H1 (cell line): ENCODE measurements around the gene ABCF2. TPM values are rescaled to one million over a fixed set of nuclear protein-coding genes. Genes with fewer than 3 reads are reported as not detected.
A peak's percentile ranks its signal among the peaks of the same experiment; 100 is the strongest.

Experiments
- CTCF ChIA-PET: fragments of 300-600 bp; sonication (Branson Sonifier 250); formaldehyde crosslinking; loops from one replicate; lab custom pipeline; 2021; ENCODE audit not compliant: partially characterized antibody; lab: Charles Lee
- POLR2A ChIA-PET: fragments of 300-600 bp; sonication (Branson Sonifier 250); formaldehyde crosslinking; loops from one replicate; lab custom pipeline; 2021; ENCODE audit warnings: inconsistent platforms; ENCODE audit not compliant: partially characterized antibody; lab: Charles Lee
- DNase-seq, 2 experiments: peaks; one replicate each; pipeline versions ENCODE4 v3.0.0 to v3.0.0-alpha.2; 2010 to 2022; ENCODE audit warnings: low spot score in 2 of 2, low read depth in 1 of 2, mixed read lengths in 1 of 2
- FAIRE-seq: peaks from 2 replicates; lab custom pipeline; 2011; peaks lifted over from hg19 to GRCh38; lab: Jason Lieb, UNC
- H2AFZ ChIP-seq: 2 replicates; pipeline ENCODE4 v1.8.1; 2012; ENCODE audit warnings: low read length, inconsistent platforms
- H2AK5ac ChIP-seq: 2 replicates; pipeline ENCODE4 v1.6.1; 2013; ENCODE audit warnings: low read depth, low read length
- H2BK120ac ChIP-seq: replicated peaks from 2 replicates; pipeline ENCODE3; 2013; ENCODE audit warnings: low read depth, low read length, inconsistent platforms
- H2BK12ac ChIP-seq: 2 replicates; pipeline ENCODE4 v1.6.1; 2013; ENCODE audit warnings: low read depth, low read length
- H2BK15ac ChIP-seq: 2 replicates; pipeline ENCODE4 v1.6.1; 2013; ENCODE audit warnings: low read length
- H2BK20ac ChIP-seq: 2 replicates; pipeline ENCODE4 v1.6.1; 2013; ENCODE audit warnings: low read length
- H2BK5ac ChIP-seq: 2 replicates; pipeline ENCODE4 v1.6.1; 2013; ENCODE audit warnings: low read depth, low read length
- H3K14ac ChIP-seq: 2 replicates; pipeline ENCODE4 v1.6.1; 2013; ENCODE audit warnings: inconsistent platforms; ENCODE audit not compliant: insufficient read length
- H3K18ac ChIP-seq: 2 replicates; pipeline ENCODE4 v1.6.1; 2013; ENCODE audit warnings: low read length; ENCODE audit errors: extremely low read depth
- H3K23ac ChIP-seq: 2 replicates; pipeline ENCODE4 v1.6.1; 2013; ENCODE audit warnings: inconsistent platforms; ENCODE audit not compliant: insufficient read length
- H3K23me2 ChIP-seq: 2 replicates; pipeline ENCODE4 v1.6.1; 2013; ENCODE audit warnings: low read depth, low read length
- H3K27ac ChIP-seq: 2 replicates; pipeline ENCODE4 v1.6.1; 2011; ENCODE audit warnings: low read depth, low read length, inconsistent platforms
- H3K27me3 ChIP-seq, 4 experiments: replicated peaks in 1 of 4; 1 replicate in 1 of 4; 2 replicates in 3 of 4; pipeline versions ENCODE4 v1.6.1 to v1.8.1; 2011 to 2013; ENCODE audit warnings: low read length in 3 of 4, mild to moderate bottlenecking in 3 of 4, inconsistent platforms in 2 of 4, mixed read lengths in 2 of 4, moderate library complexity in 1 of 4; ENCODE audit not compliant: control insufficient read depth in 3 of 4, insufficient read depth in 3 of 4; ENCODE audit errors: extremely low read depth in 1 of 4
- H3K36me3 ChIP-seq, 4 experiments: 2 replicates each; pipeline versions ENCODE4 v1.6.1 to v1.8.1; 2011 to 2013; ENCODE audit warnings: mild to moderate bottlenecking in 4 of 4, low read length in 3 of 4, moderate library complexity in 2 of 4, control low read depth in 1 of 4, inconsistent platforms in 1 of 4; ENCODE audit not compliant: insufficient read depth in 4 of 4, control insufficient read depth in 2 of 4
- H3K4ac ChIP-seq: replicated peaks from 2 replicates; pipeline ENCODE3; 2013; ENCODE audit warnings: low read length, low read depth, mixed read lengths, inconsistent platforms; ENCODE audit not compliant: insufficient read length
- H3K4me1 ChIP-seq, 4 experiments: replicated peaks in 1 of 4; 1 replicate in 1 of 4; 2 replicates in 3 of 4; pipeline versions ENCODE4 v1.6.1 to v1.8.1; 2011 to 2013; ENCODE audit warnings: low read length in 3 of 4, inconsistent platforms in 2 of 4, mixed read lengths in 1 of 4; ENCODE audit not compliant: insufficient read depth in 4 of 4, control insufficient read depth in 3 of 4
- H3K4me2 ChIP-seq, 2 experiments: 2 replicates each; pipeline versions ENCODE4 v1.6.1 to v1.8.1; 2011 to 2013; ENCODE audit warnings: low read depth in 2 of 2, low read length in 2 of 2, control low read depth in 1 of 2, inconsistent platforms in 1 of 2, mild to moderate bottlenecking in 1 of 2; ENCODE audit not compliant: insufficient read depth in 1 of 2
- H3K4me3 ChIP-seq, 4 experiments: fragments of 200-600, 300-600 bp in 1 of 4; sonication (generic), shearing (Covaris generic), sonication (Bioruptor Twin) in 1 of 4; 2 replicates each; pipeline versions ENCODE4 v1.5.1 to v1.8.1; 2011 to 2016; ENCODE audit warnings: low read length in 4 of 4, low read depth in 3 of 4, control low read depth in 2 of 4, inconsistent platforms in 2 of 4, mild to moderate bottlenecking in 2 of 4, mixed read lengths in 1 of 4, moderate library complexity in 1 of 4; ENCODE audit not compliant: insufficient read depth in 2 of 4; ENCODE audit errors: extremely low read depth in 1 of 4
- H3K56ac ChIP-seq: replicated peaks from 2 replicates; pipeline ENCODE3; 2013; ENCODE audit warnings: low read depth, mild to moderate bottlenecking, mixed read lengths, low read length, inconsistent platforms; ENCODE audit not compliant: insufficient read length
- H3K79me1 ChIP-seq: 2 replicates; pipeline ENCODE4 v1.6.1; 2013; ENCODE audit warnings: low read depth, low read length, control low read depth
- H3K79me2 ChIP-seq, 2 experiments: 2 replicates each; pipeline versions ENCODE4 v1.6.1 to v1.8.1; 2012 to 2013; ENCODE audit warnings: low read length in 2 of 2, mild to moderate bottlenecking in 2 of 2, inconsistent platforms in 1 of 2; ENCODE audit not compliant: insufficient read depth in 2 of 2, control insufficient read depth in 1 of 2
- H3K9ac ChIP-seq, 4 experiments: replicated peaks in 1 of 4; 1 replicate in 1 of 4; 2 replicates in 3 of 4; pipeline versions ENCODE4 v1.6.1 to v1.8.1; 2011 to 2013; ENCODE audit warnings: low read depth in 3 of 4, low read length in 3 of 4, control low read depth in 2 of 4, mild to moderate bottlenecking in 2 of 4, moderate library complexity in 2 of 4, inconsistent platforms in 1 of 4; ENCODE audit errors: extremely low read depth in 1 of 4
- H3K9me3 ChIP-seq, 2 experiments: 2 replicates each; pipeline versions ENCODE4 v1.6.1 to v1.8.1; 2012 to 2013; ENCODE audit warnings: mild to moderate bottlenecking in 2 of 2, moderate library complexity in 2 of 2, control low read depth in 1 of 2, inconsistent platforms in 1 of 2, low read depth in 1 of 2, low read length in 1 of 2, mixed read lengths in 1 of 2; ENCODE audit not compliant: insufficient read depth in 2 of 2
- H4K20me1 ChIP-seq, 2 experiments: replicated peaks in 1 of 2; 2 replicates each; pipeline versions ENCODE3 to v1.8.1; 2011 to 2013; ENCODE audit warnings: inconsistent platforms in 2 of 2, low read length in 2 of 2, mild to moderate bottlenecking in 1 of 2; ENCODE audit not compliant: insufficient read depth in 2 of 2, control insufficient read depth in 1 of 2
- H4K5ac ChIP-seq: 2 replicates; pipeline ENCODE4 v1.6.1; 2013; ENCODE audit warnings: low read length, low read depth, mixed read lengths, inconsistent platforms; ENCODE audit not compliant: insufficient read length
- H4K8ac ChIP-seq: 2 replicates; pipeline ENCODE4 v1.8.0; 2013; ENCODE audit warnings: mild to moderate bottlenecking, moderate library complexity, low read length, inconsistent platforms; ENCODE audit not compliant: insufficient read depth; ENCODE audit errors: extremely low read depth
- H4K91ac ChIP-seq: replicated peaks from 2 replicates; pipeline ENCODE3; 2013; ENCODE audit warnings: low read length, mixed read lengths, inconsistent platforms; ENCODE audit not compliant: insufficient read length
- TEAD4 ChIP-seq: IDR thresholded peaks from 2 replicates; pipeline ENCODE4 v1.6.1; 2012; ENCODE audit warnings: low read depth, low read length, inconsistent platforms, mixed read lengths
- WGBS, 2 experiments: shearing (Covaris generic) in 1 of 2; methylation state at CpG; one replicate each; pipeline versions ENCODE4 v1.1.6 to v1.1.7; 2013 to 2015; ENCODE audit warnings: low lambda C conversion rate in 2 of 2, mixed read lengths in 2 of 2, inconsistent platforms in 1 of 2, low coverage in 1 of 2, missing lambda C conversion rate in 1 of 2; ENCODE audit not compliant: insufficient replicate concordance in 2 of 2, insufficient coverage in 1 of 2, insufficient read length in 1 of 2; ENCODE audit errors: extremely low coverage in 1 of 2, missing lambda C conversion rate in 1 of 2; 5-methylcytosine and 5-hydroxymethylcytosine counted together
- polyA plus RNA-seq, 7 experiments: library from polyadenylated mRNA; depleted of rRNA in 3 of 7; stranded (reverse) in 5 of 7; unstranded in 2 of 7; fragments of >200 nt in 5 of 7; fragments of 200-250 nt in 2 of 7; gene quantifications; 1 replicate in 5 of 7; 2 replicates in 1 of 7; 4 replicates in 1 of 7; pipeline versions ENCODE4 v1.2.1 to v1.2.3, GENCODE V29; 2011 to 2013; ENCODE audit warnings: missing spikeins in 2 of 7, mixed read lengths in 2 of 7
- total RNA-seq: library from RNA; stranded (reverse); fragmentation: NEBNext Ultra II Directional; extraction: Animal tissue kit (Norgen Biotek cat#: 25700); gene quantifications from 2 replicates; pipeline ENCODE4 v1.2.1, GENCODE V29; 2021
- TF ChIP-seq, protein P1 (sequence below): IDR thresholded peaks from 2 replicates; pipeline ENCODE4 v1.6.1; 2012; ENCODE audit warnings: inconsistent platforms

Gene ABCF2
- total and polyA plus RNA-seq, 2 of the 8 experiments (the other 6 are each of a cell fraction or from before 2014, with no cell fraction given): 28.0 to 55.0 TPM

DNA sequence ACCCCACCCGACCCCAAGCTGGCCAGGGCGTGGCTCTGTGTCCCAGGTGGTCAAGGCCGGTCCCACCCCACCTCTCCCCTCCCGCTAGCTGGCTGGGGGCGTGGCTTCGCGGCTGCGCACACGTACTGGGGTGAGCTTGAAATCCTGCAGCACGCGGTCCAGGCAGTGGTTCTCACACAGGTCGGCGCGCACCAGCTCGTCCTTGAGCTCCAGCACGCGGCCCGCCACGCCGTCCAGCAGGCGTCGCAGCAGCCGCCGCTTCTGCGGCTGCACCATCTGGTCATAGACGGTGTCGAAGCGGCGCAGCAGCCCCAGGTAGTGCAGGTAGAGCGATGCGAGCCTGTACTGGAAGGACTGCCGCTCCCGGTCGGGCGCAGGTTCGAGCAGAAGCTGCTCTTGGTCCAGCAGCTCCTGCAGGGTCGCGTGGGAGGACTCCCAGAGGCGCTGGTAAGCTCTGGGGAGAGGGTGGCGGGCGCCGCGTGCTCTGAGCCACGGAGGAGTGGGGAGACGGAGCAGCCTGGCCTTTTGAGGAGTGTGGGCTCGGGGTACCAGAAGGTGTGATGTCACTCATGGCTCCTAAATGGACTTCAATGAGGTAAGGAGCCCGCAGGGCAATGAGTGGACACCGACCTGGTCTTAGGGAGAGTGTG lies 22.5 kb downstream of the ABCF2 start:
- Histone ChIP-seq H4K8ac (no peak overlapping the region), H3K79me1 (no peaks in the 10 kb centered on the region), H4K91ac (no peak overlapping the region), H3K27ac (no peak overlapping the region), H3K9ac (no peak overlapping the region), H3K9me3 (no peaks in the 10 kb centered on the region), H2BK15ac (no peak overlapping the region), H3K4ac (no peak overlapping the region), H2AK5ac (no peak overlapping the region), H3K23ac (no peak overlapping the region), H3K56ac (no peak overlapping the region), H3K4me1 (peaks cover 0 to 5% (median 1%) of the 10 kb centered on the region in 4 experiments; a peak in 3 of 7 replicates), H3K18ac (no peak overlapping the region), H4K5ac (no peak overlapping the region), H2BK120ac (no peak overlapping the region), H3K27me3 (peaks cover 0 to 3% (median 0%) of the 10 kb centered on the region in 4 experiments; a peak in 2 of 7 replicates), H3K36me3 (no peaks in the 10 kb centered on the region)
- CTCF ChIA-PET: interaction anchor here (0.9 to 1.4 kb wide), 5 partner anchors 9 to 112 kb away, joined by 3 to 4 read pairs (median 3); no protein-coding TSS in a partner anchor
- WGBS, 2 experiments: 90% methylated on average over 44 of the region's 48 CpGs; no CpG with 5 or more reads in 1 of the 2 experiments
- no peak for FAIRE-seq
- no peak for DNase-seq
- TF ChIP-seq TEAD4: no peak
- TF ChIP-seq, protein P1, sequence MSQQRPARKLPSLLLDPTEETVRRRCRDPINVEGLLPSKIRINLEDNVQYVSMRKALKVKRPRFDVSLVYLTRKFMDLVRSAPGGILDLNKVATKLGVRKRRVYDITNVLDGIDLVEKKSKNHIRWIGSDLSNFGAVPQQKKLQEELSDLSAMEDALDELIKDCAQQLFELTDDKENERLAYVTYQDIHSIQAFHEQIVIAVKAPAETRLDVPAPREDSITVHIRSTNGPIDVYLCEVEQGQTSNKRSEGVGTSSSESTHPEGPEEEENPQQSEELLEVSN: peak; percentile 46; the same call in 1 of the 2 replicates
- TF ChIP-seq, all 59 proteins: peak for 1
- Histone ChIP-seq H4K20me1 (no peaks in the 10 kb centered on the region), H2BK5ac (no peak overlapping the region), H3K79me2 (no peaks in the 10 kb centered on the region), H3K14ac (no peak overlapping the region), H2BK20ac (no peak overlapping the region), H3K4me3 (no peak overlapping the region), H2AFZ (no peak overlapping the region), H3K4me2 (no peak overlapping the region), H2BK12ac (no peak overlapping the region), H3K23me2 (no peaks in the 10 kb centered on the region)
- POLR2A ChIA-PET: no interaction called here
